Stimulated activated CD4-positive, alpha-beta T cell treated with anti-CD3 and anti-CD28 coated beads, TNF-alpha, amount 100 ng/mL, for 1 hour (primary cell): ENCODE measurements around the gene PARD3.

Experiments used
- DNase-seq, 3 donors: peaks; one replicate each; pipeline ENCODE4 v3.0.0-alpha.2; 2020; ENCODE audit warnings: low read depth in 3 of 3, low spot score in 1 of 3

The PARD3 gene

GRCh38 chr10:34177445-34177844 lies 637.7 kb downstream of the PARD3 start:
- DNase-seq: no peak

GRCh38 chr10:34176351-34176750 lies 638.7 kb downstream of the PARD3 start:
- DNase-seq: no peak

GRCh38 chr10:34175121-34175520 lies 640.0 kb downstream of the PARD3 start:
- no peak for DNase-seq

- no peak for DNase-seq
These were observed 642.1 kb downstream of the PARD3 start for GRCh38 chr10:34172936-34173533.

GRCh38 chr10:34171957-34172527 lies 643.1 kb downstream of the PARD3 start:
- no peak for DNase-seq

- DNase-seq: no peak
These were observed 645.4 kb downstream of the PARD3 start for GRCh38 chr10:34169677-34170076.

- DNase-seq: no peak
These were observed 646.0 kb downstream of the PARD3 start for GRCh38 chr10:34169131-34169530.

- DNase-seq: no peak
These were observed 646.7 kb downstream of the PARD3 start for GRCh38 chr10:34168439-34168838.

GRCh38 chr10:34166823-34167222 lies 648.3 kb downstream of the PARD3 start:
- no peak for DNase-seq

- no peak for DNase-seq
These were observed 648.7 kb downstream of the PARD3 start for GRCh38 chr10:34166354-34166753.

- DNase-seq: no peak
These were observed 651.1 kb downstream of the PARD3 start for GRCh38 chr10:34164029-34164428.

- DNase-seq: no peak
These were observed 651.8 kb downstream of the PARD3 start for GRCh38 chr10:34163075-34163905.

- no peak for DNase-seq
These were observed 653.2 kb downstream of the PARD3 start for GRCh38 chr10:34161777-34162370.

- DNase-seq: no peak
These were observed 654.5 kb downstream of the PARD3 start for GRCh38 chr10:34160595-34160994.

GRCh38 chr10:34157501-34157900 lies 657.6 kb downstream of the PARD3 start:
- no peak for DNase-seq

GRCh38 chr10:34156781-34157425 lies 658.2 kb downstream of the PARD3 start:
- no peak for DNase-seq

- DNase-seq: no peak
These were observed 659.3 kb downstream of the PARD3 start for GRCh38 chr10:34155812-34156211.

GRCh38 chr10:34154383-34154900 lies 660.7 kb downstream of the PARD3 start:
- no peak for DNase-seq

- DNase-seq: no peak
These were observed 661.3 kb downstream of the PARD3 start for GRCh38 chr10:34153663-34154382.

GRCh38 chr10:34152434-34152833 lies 662.7 kb downstream of the PARD3 start:
- DNase-seq: no peak

- no peak for DNase-seq
These were observed 663.2 kb downstream of the PARD3 start for GRCh38 chr10:34151931-34152330.
